CD4-positive, alpha-beta T cell treated with Interleukin-17A for 1 hour (primary cell): Measurements from ENCODE around the gene RFX7.
"Not testable (repeated sequence)": the region's sequence is repeated elsewhere in the genome, so short reads cannot be mapped to it uniquely, and the experiment has no call there.

ENCODE experiments used
- DNase-seq: peaks from one replicate; pipeline ENCODE4 v3.0.0-alpha.2; 2020

Gene RFX7

DNA sequence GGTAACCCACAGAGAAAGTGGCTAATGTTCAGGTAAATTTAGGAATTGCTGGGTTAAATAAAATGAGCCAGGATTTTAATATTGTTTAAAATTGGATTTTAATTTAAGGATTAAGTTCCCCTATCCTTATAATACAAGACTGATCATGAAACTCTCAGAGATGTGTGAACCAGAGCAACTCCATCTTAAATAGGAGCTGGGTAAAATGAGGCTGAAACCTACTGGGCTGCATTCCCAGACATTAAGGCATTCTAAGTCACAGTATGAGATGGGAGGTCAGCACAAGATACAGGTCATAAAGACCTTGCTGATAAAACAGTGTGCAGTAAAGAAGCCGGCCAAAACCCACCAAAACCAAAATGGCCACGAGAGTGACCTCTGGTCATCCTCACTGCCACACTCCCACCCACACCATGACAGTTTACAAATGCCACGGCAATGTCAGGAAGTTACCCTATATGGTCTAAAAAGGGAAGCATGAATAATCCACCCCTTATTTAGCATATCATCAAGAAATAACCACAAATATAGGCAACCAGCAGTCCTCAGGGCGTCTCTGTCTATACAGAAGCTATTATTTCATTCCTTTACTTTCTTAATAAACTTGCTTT lies 40.3 kb downstream of the RFX7 start:
- DNase-seq = not testable (repeated sequence)

DNA sequence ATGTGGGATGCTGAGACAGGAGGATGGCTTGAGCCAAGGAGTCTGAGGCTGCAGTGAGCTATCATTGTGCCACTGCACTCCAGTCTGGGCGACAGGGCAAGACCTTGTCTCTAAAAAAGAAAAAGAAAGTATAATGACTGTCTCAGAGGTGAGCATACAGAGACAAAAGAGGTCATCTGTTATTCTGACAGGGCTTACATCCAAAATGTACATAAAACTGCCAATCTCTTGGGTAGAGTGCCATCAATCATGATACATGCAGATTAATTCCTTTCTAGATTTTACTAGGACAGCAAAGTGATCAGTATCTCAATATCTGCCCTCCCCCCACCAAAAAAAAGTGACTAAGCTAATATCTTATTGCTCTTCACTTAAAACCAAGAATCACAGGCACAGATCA lies 41.0 kb downstream of the RFX7 start:
- no peak for DNase-seq

- no peak for DNase-seq
Measured at GRCh38 chr15:56199038-56199437, 44.6 kb downstream of the RFX7 start.

- no peak for DNase-seq
Measured at GRCh38 chr15:56194035-56194434, 49.6 kb downstream of the RFX7 start.

GRCh38 chr15:56192659-56193442 lies 50.8 kb downstream of the RFX7 start:
- DNase-seq = no peak

DNA sequence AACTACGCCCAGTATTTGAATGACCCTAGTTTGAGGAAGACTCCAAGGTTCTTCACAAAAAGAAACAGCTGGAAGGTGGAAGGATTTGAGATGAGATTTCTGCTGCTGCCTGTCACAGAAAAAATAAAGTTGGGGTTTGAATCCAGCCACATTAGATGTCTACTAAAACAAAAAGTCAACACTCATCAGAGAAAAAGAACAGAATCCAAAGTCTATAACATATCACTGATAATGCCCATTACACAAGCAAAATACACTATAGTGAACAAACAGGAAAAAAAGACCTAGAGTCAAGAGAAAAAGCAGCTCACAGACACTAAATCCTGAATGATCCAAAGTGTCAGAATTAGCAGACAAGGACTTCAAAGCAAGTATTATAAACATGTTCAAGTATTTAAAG lies 56.0 kb downstream of the RFX7 start:
- no peak for DNase-seq

- DNase-seq = no peak
Measured at GRCh38 chr15:56185980-56186379, 57.7 kb downstream of the RFX7 start.

GRCh38 chr15:56184516-56184915 lies 59.2 kb downstream of the RFX7 start:
- no peak for DNase-seq

GRCh38 chr15:56180851-56181250 lies 62.8 kb downstream of the RFX7 start:
- no peak for DNase-seq

DNA sequence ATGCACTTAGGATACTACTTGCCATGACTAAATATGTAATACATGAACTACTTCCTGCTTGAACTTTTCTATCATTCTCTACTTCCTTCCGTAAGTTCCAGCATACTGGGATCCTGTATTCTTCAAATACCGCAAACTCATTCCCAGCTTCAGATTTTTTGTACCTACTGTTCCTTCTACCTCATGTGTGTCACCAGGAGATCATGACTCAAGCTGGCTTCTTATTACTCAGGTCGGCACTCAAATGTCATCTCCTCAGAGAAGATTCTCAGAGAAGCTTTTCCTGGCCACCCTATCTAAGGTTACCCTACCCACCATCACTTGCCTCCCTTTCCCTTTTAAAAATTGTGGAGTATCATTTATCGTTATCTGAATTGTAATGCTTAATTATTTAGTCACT lies 66.7 kb downstream of the RFX7 start:
- no peak for DNase-seq

DNA sequence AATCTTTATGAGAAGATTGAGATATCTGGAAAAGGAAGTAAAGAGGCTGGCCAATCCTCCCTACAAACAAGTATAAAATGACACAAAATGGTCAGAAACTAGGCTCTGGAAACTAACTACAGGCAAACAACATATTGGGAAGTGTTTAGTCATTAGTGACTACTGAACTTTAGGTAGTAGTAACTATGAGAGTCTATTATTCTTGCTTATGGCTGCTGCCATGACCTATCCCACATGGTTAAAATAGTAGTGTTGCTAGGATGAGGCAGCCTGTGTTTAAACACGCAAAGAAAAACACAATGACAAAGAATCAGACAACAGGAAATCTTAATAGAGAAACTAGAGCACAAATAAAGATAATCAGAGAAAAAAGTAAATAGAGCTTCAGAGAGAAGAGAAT lies 67.9 kb downstream of the RFX7 start:
- DNase-seq = no peak

GRCh38 chr15:56174649-56175048 lies 69.0 kb downstream of the RFX7 start:
- DNase-seq = peak; percentile 21

DNA sequence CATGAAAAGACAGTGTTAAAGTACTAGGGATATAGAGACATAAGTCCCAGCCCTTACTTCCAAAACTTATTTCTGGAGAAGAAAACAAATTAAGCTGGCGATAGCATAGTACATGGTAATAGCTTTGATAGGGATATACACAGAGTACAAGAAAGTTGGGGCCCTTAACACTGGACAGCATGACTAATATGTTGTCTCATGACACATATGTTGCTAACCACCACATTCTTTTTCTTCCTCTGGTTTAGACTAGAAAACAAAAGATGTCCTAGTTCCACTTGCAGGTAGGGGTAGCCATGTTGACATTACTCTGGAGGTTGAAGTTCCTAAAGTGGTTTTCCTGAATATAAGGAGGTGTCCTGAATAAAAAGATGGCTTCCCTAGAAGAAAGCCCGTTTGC lies 75.3 kb downstream of the RFX7 start:
- no peak for DNase-seq

DNA sequence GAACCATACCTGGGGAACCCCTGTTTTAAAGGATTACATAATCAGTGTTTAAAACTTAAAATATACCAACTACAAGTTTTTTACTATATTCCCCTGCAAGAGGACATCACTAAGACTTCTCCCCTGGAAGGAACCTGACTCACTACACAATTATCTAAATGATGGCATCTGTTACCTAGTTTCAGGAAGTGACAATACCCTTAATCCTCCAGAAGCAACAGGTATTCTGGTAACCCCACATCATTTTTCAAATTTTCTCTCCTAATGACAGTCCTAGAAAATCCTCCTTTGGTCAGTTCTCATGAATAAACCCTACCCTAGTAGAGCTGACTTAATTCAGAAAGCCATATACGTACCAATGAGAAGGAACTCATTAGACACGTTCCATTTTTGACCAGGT lies 78.4 kb downstream of the RFX7 start:
- DNase-seq = no peak

- no peak for DNase-seq
Measured at GRCh38 chr15:56160966-56161365, 82.7 kb downstream of the RFX7 start.

DNA sequence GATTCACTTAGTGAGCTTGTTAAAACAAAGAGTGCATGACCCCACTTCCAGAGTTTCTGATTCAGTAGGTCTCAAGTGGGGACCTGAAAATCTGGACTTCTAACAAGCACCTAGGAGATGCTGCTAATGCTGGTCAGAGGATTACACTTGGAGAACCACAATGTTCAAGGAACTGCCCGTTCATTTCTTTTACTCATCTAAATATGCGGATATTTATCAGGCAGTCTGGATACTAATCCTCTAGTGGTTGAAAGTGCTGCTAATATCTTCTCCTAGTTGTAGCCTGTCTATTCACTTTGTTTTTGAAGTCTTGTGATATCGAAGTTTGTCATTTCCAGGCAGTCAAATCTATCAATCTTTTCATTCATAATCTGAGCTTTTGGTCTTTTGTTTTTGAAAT lies 86.8 kb downstream of the RFX7 start:
- no peak for DNase-seq

GRCh38 chr15:56155278-56155677 lies 88.4 kb downstream of the RFX7 start:
- DNase-seq = not testable (repeated sequence)

- DNase-seq = not testable (repeated sequence)
Measured at GRCh38 chr15:56154768-56155167, 88.9 kb downstream of the RFX7 start.

DNA sequence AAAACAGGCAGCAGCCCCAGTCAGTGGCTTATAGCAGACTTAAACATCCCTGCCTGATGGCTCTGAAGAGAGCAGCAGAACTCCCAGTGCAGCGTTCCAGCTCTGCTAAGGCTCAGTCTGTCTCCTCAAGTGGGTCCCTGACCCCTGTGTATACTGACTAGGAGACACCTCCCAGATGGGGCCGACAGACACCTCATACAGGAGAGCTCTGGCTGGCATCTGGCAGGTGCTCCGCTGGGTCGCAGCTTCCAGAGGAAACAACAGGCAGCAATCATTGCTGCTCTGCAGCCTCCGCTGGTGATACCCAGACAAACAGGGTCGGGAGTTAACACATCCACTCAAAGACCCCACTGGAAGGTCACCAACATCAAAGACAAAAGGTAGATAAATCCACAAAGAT lies 93.5 kb downstream of the RFX7 start:
- no peak for DNase-seq

DNA sequence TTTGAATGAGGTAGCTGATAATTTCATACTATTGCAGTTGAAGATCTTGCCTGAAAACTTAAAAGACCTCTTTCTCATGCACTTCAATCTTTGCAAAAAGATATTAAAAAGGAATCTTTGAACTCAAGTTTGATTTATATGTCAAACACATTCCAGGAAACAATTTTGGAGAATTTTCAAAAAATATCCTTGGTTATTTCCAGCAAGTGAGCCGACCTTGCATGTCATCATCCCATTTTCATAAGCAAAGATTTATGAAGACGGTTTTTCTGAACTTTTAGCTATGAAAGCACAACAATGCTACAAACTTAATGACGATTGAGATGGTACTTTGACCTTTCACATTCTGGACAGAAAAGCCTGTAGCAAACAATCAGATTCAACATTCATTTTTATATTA lies 95.6 kb downstream of the RFX7 start:
- DNase-seq = no peak

DNA sequence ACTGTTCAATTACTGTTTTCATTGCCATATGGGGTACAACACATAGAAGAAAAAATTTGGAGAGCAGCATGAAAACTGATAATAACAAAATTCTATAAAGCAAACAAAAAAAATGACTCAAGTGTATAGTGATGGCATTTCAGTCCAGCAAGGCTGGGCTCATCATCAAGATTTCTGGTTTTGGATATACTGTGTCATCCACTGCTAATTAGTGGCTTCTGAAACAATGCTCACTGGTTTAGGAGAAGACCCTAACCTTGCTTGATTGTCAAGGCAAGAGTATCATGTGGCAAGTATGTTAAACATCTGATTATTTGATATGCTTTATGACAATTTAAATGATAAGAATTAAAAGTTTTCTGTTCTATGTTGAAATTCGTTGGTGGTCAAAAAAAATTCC lies 96.9 kb downstream of the RFX7 start:
- no peak for DNase-seq

DNA sequence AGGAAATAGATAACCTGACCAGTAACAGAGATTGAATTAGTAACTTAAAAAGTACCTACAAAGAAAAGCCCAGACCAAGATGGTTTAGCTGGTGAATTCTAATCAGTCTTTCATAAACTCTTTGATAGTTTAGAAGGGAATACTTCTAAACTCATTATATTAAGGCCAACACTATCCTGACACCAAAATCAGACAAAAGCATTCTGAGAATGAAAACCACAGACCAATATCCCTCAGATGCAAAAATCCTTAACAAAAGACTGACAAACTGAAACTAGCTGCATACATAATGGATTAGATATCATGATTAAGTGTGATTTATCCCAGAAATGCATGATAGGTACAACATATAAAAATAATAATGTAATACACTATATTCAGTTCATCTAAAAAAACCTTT lies 115.6 kb downstream of the RFX7 start:
- no peak for DNase-seq

DNA sequence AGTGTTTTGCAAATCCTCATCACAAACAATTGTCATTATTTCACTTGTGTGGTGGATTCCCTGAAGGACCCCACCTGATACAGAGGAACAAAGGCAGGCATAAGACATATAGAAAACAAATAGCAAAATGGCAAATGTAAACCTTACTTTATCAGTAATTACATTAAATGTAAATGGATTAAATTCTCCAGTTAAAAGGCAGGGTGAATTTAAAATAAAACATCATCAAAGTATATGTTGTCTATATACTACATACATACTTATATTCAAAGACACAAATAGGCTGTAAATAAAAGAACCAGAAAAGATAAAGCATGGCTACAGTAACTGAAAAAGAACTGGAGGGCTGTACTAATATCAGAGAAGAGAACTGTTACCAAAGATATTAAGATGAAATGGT lies 117.3 kb downstream of the RFX7 start:
- no peak for DNase-seq

DNA sequence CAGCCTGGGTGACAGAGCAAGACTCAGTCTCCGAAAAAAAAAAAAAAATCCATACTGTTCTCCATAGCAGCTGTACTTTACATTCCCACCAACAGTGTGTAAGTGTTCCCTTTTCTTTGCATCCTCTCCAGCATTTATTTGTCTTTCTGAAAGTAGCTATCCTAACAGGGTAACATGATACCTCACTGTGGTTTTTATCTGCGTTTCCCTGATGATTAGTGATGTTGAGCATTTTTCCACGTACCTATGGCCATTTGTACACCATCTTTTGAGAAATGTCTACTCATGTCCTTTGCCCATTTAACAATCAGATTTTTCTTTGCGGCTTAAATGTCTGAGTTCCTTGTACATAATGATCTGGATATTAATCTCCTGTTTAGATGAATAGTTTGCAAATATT lies 119.3 kb downstream of the RFX7 start:
- DNase-seq = no peak

DNA sequence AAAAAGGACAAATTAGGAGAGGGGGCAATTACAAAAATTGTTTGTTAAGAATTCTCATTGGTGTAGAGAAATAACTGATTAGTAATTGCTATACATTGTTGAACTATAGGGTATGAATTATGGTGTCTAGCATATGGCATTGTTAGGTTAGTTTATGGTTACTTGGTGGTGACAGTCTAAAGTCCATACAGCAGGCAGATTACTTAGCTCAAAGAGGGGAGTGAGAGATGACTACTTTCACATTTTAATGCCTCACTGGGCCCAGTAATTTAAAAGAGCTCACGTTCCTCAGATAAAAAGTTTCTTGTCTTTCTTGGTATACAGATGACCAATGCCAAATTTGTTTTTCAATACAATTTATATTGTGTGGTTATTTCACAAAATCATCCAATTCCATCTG lies 137.8 kb downstream of the RFX7 start:
- DNase-seq = no peak
